Activated CD4-positive, alpha-beta T cell treated with anti-CD3 and anti-CD28 coated beads, Interleukin-2, amount 50 U/mL, for 4 hours (primary cell): ENCODE data around the gene TNFRSF1A.
"Not testable (repeated sequence)": the region's sequence is repeated elsewhere in the genome, so short reads cannot be mapped to it uniquely, and the experiment has no call there.

ENCODE experiments used
- DNase-seq, 2 experiments: peaks; one replicate each; pipeline ENCODE4 v3.0.0-alpha.2; 2020

Gene TNFRSF1A

DNA sequence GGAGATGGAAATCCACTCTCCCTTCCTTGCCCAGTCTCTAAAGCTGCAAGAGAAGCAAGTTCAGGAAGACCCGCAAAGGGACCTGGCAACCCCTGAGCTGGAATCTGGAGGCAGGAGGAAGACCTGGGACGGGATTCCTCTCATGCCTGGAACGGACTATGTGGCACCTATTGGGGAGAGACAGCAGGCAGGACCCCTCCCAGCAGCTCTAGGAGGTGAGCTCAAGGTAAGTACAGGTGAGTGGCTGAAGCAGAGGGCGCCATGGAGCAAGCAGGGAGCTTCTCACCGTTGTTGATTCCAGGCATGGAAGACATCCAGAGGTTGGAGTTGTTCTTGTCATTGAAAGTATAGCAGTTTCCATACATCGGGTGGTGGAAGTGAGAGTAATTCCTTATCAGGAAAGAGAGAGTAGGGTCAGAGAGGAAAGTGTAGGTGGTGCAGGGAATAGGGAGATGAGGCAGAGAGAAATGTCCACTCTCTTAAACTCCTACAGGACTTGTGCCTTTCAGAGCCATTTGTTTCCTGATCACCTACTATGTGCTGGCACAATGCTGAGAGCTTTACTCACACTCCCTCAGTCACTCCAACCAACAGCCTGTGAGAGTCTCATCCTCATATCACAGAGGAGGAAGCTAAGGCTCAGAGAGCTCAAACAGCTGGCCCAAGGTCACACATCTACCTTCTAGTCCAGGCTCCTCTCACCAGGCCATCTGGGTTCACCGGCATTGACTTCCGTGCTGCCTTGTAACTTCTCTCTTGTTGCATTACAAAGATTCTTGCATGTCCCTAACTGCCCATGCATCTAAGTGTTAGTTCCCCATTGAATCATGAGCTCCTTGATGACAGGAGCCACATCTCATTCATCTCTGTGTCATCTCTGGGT, 13.9 kb upstream of the TNFRSF1A start:
- DNase-seq, result no peak

DNA sequence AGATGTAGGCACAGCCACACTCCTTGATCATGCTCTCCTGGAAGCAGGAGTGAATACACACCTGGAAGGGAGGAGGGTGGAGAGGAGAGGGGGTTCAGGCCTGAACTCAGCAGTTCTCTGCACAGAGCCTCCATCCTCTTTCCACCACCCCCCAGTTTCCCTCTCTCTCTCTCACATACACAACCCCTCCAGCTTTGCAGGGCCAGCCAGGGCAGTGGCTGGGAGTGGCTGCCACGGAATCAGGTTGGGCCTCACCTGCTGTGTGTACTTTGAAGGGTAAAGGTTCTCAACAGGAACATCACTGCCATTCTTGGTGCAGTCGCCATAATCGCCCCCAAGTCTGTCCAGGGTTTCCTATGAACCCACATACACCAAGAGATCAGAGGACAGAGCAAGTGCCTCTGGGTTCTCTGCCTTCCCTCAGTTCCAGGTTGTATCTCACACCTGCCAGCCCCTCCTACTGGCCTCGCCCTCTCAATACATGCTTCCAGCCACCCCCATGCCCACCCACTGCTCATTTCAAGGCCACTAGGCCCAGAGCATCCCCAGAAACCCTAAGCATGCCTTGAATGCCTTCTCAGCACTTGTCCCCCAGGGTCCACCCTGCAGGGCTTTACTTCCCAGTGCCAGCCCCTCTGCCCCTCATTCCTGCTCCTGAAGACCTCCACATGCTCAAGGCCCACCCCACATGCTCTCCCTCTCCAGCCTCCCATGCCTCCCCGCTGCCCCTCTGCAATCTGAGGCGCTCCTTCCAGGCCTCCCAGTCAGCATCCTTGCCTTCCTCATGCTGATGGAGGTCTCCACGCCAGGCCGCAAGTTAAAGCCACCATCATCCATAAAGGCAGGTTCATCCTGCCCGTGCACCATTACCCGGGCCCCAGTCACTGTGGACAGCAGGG, 12.9 kb upstream of the TNFRSF1A start:
- no peak for DNase-seq

DNA sequence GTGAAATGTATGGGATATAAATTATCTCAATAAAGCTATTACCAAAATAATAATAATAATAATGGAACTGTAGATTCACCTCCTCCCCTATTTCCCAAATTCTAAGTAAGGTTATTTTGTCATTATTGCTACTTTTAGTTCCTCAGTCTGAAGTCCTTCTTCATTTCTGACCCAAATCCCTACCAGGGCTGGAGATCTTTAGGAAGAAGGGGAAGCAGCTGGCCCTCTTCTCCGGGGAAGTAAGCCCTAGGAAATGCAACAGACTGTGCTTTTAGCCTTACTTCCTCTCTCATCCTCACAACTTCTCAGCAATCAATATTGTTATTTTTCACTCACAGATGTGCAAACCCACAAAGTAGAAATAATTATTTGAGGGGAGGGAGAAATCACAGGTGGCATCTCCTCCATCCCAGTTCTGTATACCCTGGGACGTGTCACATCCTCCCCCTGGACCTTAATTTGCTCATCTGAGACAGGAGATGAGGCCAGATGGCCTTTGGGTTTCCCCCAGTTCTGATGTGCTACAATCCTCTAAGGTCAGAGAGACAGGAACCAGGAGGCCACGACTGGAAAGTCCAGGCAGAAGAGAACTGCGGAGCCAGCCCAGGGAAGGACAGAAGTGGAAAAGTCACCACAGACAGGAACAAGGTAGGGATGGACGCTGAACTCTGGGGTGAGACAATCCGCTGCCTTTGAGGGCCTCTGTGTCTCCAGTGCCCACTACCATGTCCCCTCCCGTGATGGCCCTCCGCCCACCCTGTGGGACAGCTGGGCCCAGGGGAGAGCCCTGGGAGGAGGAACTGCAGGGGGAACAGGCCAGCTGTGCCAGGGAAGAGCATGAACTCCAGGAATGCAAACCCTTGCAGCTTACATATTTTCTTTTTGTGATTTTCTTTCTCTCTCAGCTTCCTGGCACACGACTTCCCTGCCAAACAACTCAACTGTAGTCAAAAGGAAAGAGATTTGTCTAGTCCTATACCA, 10.6 kb upstream of the TNFRSF1A start:
- no peak for DNase-seq

DNA sequence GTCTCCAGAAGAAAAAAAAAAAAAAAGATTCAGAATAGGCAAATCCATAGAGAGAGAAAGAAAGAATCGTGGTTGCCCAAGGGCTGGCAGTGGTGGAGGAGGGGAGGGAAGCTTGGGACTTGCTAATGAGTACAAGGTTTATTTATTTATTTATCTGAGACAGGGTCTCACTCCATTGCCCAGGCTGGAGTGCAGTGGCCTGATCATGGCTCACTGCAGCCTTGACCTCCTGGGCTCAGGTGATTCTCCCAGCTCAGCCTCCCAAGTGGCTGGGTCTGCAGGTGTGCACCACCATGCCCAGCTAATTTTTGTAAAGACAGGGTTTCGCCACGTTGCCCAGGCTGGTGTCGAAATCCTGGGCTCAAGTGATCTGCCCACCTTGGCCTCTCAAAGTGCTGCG, 9.7 kb upstream of the TNFRSF1A start:
- no peak for DNase-seq

DNA sequence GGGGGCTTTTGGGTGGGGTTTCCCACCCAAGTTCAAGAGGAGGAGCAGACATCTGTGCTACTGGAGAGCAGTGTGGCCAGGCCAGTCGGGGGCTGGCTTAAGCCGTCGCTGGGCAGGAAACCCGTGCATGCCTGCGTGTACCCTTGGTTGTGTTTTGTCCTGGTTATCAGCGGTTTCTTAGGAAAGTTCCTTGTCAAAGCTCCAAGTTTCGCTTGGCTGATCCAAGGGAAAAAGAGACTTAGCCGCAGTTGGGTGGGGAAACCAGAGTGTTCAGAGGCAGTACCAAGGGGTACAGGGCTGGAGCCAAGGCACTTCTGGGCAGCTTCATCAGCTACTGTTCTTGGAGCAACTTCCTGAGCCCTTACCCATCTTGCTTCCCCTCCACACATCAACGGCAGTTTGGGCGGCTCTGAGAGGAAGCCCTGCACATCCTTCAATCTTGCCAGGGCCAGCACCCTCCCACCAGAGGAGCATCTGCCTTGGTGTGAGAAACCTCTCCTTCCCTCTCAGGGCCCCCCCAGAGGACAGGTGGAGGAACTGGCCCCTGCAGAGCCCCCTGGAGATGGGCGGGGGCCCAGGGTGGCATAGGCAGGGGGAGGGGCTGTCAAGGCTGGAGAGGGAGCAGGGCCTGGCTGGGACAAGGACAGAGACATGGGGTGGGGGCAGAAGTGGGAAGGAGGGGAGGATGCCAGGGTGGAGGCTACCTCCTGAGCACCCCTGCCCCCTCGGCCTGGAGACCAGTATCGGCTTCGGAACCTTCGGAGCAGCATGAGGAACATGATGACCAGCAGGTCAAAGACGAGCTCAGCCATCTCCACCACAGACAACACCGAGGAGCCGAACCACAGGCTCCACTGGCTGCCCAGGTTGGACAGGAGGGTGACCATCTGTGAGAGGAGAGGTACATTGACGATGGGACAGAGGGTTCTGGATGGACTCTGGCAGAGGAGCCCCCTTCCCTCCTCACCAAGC, 5.8 kb upstream of the TNFRSF1A start:
- DNase-seq, result no peak

DNA sequence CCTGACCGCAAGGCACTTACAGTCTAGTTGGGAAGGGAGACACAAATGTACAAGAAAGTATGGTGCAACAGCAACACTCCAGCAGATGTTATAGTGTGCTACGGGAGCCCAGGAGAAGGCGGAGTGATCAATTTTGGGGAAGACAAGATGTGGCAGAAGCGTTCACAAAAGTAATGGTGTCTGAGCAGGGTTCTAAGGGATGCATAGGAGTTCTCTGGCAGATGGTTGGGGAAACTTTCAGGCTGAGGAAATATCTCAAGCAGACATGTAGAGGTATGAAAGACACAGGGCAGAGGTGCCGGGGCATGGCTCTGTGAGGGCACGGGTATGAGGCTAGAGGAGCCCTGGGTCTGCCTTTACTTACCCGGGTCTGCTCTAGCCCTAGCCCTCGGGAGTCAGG, 5.1 kb upstream of the TNFRSF1A start:
- DNase-seq, result no peak

DNA sequence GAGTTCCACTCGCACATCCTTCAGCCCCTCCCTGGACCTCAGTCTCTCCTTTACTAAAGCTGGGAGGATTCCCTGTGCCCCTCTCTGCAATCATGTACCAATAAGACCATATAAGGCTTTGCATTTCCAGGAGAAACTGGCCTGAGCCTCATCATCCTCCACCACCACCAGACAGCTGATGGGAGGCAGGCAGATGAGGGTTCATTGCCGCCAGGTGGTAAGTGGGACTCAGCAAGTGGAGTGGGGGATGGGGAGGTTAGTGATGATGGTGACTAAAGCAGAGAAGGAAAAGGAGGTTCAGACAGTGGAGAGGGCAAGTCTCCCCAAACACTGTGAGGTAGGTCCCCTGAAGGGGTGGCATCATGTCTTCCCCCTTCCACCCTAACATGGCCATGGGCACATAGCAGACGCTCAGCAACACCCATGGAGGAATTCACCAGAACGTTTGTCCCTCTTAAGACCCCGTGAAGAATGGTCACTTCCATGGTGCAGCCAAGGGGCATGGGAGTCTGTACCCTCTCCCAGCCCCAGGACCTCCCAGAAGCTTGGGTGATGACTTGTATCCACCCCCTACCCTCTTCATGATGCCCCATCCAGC, 4.5 kb upstream of the TNFRSF1A start:
- DNase-seq, result no peak

DNA sequence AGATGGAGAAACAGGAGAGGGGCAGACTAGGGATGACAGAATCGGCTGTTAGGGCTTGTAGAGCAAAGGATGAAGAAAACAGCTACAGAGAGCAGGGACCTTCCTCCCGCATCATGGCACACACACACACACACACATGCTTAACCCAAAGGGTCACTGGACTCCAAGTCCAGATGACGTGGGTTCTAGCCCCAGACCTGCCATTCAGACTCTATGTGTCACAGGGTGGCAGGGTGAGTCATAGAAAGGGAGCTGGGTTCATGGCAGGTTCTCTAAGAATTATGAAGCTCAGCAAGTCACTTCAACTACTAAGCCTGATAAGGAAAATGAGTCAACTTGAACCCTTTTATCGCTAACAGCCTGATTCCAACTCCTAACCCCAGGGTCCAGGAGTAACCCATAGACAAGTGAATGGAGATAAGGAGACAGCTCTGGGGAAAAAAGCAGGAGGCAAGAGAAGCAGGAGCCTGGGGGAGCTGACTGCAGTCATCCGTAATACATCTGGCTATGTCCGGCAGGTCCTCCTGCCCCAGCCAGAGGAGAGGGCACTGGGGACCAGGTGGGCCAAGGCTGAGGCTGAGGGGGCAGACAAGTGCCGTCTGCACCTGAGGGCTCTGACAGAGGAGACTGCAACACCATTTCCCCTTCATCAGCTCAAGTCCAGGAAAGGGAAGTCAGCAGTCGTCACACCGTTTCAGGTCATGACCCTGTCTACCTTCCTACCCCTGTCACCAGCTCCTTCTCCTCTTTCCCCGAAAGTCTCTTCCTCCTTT, 3.6 kb upstream of the TNFRSF1A start:
- peak in 1 of 2 experiments; percentile 39 for DNase-seq

DNA sequence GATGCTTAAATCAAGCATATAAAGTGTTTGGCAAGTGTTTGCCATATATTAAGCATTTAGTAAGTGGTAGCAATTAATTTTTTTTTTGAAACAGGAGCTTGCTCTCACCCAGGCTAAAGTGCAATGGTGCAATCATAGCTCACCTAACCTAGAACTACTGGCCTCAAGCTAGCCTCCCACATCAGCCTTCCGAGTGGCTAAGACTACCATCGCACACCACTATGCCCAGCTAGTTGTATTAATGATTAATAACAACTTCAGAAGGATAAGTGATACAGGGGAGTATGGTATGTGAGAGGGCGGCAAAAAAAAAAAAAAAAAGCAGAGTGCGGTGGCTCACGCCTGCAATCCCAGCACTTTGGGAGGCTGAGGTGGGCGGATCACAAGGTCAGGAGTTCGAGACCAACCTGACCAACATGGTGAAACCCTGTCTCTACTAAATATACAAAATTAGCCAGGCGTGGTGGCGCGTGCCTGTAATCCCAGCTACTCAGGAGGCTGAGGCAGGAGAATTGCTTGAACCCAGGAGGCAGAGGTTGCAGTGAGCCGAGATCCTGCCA, 2.3 kb upstream of the TNFRSF1A start:
- not testable (repeated sequence) for DNase-seq

DNA sequence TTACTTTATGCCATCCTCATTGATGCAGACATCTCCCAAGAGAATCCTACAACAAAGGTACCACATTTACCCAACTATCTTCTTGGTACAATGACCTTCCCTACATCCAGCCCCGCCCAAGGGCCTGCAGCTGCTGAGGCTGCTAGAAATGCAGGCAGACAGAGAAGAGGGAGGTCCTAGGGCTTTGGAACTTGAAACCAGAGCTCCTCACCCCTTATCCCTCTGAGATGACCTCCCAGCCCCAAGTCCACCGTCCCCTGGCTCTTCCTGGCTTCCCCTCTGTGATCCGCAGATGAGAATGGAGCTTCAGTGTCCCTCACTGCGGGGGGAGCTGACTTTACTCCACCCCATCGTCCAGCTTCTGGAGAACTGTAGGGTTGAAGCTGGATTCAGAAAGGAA, 1.6 kb upstream of the TNFRSF1A start:
- no peak for DNase-seq

DNA sequence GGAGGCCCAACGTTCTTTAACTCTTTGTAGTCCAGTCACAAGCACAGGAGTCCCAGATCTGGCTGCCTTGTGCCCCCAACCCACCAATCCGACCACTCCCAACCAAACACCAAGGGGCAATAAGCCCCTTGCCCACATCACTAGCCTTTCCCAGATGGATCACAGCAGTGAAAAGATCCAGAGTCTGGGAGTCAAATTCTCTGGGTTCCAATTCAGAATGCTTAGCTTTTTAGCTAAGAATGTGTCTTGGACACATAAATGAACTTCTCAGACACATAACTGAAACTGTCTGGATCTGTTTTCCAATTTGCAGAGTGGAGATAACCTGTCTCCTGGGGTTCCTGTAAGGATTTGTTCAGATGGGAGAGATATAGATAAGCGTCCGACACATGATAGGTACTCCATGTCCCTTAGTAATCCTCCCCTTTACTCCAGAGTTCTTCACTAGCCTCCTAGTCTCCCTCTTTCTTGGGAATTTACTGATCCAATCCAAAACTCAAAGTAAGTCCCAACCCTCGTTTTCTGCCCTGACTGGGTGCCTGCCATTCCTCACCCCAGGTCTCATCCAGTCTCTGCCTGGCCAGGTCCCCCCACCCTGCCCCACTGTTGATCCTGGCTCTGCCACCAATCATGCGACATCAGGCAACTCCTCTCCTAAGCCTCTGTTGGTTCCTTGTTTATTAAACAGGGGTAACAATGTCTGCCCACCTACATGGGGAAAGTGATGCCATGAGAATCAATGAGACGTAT, 439 bp upstream of the TNFRSF1A start:
- DNase-seq, result no peak

DNA sequence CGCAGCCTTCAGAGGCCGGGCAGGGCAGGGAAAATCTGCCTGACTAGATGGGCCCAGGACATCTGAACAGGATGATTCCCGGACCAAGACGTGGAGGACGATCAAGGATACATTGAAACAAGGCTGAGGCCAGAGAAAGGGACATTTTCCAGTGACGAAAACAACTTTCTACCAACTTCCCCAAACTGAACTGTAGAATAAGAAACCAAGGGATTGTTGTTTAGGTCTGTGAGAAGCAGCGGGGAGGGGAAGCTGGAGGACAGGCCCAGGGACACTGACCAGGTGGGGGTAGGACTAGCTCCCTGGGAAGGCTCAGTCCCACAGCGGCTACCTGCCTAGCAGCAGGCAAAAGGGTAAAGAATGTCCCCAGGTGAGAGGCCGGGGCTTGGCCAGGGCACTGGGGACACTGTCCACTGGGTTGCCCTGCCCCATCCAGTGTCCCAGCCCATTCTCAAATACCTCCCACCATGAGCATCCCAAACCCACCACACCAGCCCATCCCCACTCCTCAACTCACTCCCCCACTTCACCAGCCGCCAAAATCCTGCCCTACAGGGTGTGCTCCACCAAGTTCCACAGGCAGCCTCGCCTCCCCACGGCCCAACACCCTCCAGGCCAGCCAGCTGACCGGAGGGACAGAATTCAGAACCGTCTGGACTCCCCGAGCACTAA, 995 bp downstream of the TNFRSF1A start:
- DNase-seq, result no peak

DNA sequence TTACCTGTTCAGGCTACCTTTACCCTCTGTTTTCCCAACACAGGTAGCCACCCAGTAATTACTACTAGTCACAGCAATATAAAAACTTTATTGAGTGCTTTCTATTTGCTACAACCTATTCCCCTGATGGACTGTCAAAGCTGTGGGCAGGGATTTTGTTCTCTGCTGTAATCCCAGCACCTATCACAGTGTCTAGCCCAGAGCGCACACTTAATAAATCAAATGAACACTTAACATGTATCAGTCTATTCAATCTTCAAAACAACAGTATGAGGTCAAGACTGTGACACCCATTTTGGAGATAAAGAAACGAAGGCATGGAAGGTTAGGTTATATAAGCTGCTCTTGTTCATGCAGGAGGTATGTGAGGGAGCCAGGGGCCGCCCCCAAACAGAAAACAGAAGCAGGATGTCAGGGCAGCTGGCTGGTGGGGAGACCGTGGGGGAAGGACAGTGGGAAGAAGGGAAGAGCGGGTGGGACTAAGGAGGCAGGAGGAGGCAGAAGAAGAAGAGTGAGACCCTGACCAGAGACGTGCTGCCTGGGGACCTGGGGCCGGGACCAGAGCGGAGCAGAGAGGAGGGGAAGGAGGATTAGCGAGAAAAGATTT, 1.7 kb downstream of the TNFRSF1A start:
- no peak for DNase-seq

DNA sequence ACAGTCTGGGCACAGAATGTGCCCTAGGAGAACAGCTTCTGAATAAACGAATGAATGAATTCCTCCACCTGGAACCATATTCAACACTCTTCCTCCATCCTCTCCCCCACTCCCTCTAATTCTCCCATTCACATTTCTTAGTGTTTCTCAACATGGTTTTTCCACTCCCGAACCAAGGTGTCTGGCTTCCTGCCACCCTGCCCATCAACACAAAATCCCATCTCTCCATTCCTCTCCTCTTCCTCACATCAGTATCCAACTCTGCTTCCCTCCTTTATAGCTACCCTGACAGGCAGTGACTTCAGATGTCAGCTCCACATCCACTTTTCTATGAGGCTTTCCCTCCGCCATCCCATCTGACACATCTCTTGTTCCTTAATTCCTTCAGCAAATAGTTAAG, 2.9 kb downstream of the TNFRSF1A start:
- no peak for DNase-seq

DNA sequence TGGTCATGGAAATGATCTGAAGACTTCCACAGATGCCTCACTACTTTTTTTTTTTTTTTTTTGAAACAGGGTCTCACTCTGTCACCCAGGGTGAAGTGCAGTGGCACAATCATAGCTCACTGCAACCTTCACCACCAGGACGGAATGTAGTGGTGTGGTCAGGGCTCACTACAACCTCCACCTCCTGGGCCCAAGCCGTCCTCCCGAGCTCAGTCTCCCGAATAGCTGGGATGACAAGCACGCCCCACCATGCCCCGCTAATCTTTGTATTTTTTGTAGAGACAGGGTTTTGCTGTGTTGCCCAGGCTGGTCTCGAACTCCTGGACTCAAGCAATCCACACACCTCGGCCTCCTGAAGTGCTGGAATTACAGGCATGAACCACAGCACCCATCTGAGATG, 3.3 kb downstream of the TNFRSF1A start:
- DNase-seq, result not testable (repeated sequence)

DNA sequence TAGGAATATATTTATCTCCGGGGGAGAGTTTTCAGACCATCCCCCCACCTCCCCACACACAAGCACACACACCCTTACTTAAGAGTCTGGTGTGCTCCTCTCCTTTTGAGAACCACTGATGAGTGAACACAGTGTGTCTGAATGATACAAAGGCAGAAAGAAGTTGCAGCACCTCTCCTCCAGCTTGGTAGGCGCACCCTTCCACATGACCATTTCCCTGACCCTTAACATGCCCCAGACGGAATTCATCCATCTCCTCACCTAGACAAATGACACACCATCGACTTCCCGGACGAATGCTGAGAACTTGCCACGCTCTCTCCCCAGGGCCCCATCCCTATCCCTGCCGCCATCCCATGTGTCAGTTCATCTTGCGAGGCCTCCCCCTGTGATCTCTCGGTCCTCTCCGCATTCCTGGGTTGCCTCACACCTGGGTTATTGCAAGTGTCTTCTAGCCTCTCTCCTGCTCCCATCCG, 3.9 kb downstream of the TNFRSF1A start:
- no peak for DNase-seq

DNA sequence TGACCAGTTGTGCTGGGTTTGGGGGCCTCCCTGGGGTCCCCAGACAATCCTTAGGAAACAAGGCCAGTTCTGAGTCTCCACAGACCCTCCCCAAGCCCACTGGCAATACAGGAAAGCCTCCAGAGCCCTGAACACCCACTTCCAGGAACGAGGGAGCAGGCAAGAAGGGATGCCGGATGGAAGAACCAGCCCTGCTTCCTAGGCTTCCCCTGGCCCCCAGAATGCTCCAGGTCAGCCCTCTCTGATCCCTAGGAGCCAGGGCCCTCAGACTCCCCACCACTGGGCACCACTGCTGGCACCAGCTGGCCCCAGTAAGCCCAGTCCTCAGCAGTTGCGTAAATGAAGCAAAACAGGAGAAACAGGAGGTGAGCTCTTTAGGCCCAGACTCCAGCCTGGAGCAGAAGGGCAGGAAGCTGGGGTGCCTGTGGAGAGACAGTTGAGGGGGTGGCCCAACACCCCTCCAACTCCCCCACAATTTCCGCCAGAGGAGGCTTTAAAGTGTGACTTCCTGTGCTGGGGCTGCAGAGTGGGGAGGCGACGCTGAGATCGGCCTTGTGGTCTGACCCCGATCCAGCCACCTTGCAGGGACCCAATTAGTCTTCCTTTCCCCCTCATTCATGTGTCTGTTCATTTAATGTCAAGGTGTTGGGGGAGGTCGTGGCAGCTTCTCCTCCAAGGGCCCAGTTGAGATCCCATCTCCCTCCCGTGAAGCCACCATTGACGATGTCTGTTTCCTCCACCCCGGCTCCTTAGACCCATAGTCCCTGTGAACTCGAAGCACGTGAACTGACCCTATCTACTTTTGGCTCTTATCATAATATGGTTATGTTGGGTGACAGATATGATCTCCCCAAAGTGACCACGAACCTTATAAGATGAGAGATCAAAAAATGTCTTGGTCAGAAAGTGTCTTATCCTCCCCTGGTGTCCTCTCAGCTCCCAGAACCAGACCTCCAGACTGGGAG, 4.7 kb downstream of the TNFRSF1A start:
- DNase-seq, result peak; percentile 20 to 26
